22Rv1 (cell line): ENCODE data around the gene NPHP4.

Source experiments
- H3K27ac ChIP-seq: fragments of 450-650 bp; 2 replicates; pipeline ENCODE4 v1.5.1; 2017
- CTCF ChIP-seq: fragments of 450-650 bp; IDR thresholded peaks from 2 replicates; pipeline ENCODE4 v1.5.1; 2017; ENCODE audit warnings: mild to moderate bottlenecking
- ZFX ChIP-seq: fragments of 450-650 bp; IDR thresholded peaks from 2 replicates; pipeline ENCODE4 v1.6.1; 2017; ENCODE audit warnings: antibody characterized with exemption, borderline replicate concordance

Gene NPHP4

GRCh38 chr1:5983361-5984103 is 8.7 kb downstream of the NPHP4 start:
- no peak for TF ChIP-seq CTCF
- TF ChIP-seq ZFX = no peak

DNA sequence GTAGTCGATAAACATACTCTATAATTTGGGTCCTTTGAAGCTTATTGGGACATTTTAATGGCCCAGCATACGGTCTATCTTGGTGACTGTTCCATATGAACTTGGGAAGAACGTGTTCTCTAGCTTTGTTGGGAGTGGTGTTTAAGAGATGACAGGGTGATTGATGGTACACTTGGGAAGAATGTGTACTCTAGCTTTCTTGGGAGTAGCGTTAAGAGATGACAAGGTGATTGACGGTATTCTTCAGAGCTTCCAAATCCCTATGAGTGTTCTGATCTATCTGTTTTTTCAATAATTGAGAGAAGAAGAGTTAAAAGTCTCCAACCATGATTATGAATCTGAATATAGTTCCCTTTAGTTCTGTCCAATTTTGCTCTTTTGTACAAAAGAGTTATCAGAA is 9.4 kb downstream of the NPHP4 start:
- H3K27ac ChIP-seq = no peak overlapping the region
- TF ChIP-seq CTCF (no peak), ZFX (no peak)

More at GRCh38 chr1:5983361-5984103, 8.7 kb downstream of the NPHP4 start:
- no peak overlapping the region for H3K27ac ChIP-seq

- TF ChIP-seq CTCF (no peak), ZFX (no peak)
- H3K27ac ChIP-seq = no peak overlapping the region
These were observed 9.9 kb downstream of the NPHP4 start for GRCh38 chr1:5982276-5982675.

DNA sequence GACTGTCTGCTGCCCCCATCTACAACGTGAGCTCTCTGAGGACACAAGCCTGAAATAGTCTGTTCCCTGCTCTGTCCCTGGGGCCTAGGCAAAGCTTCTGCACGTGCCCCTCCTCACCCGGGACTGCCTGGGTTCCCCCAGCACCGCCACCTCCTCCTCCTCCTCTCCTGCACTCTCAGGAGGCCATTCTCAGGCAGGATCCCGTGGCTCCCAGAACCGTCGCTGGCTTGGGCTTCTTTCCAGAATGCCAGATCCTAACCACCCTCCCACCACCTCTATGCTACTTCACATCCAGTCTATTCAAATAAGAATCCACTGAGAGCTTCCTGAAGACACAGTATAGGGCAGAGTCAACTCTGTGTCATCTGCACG is 11.2 kb downstream of the NPHP4 start:
- no peak overlapping the region for H3K27ac ChIP-seq
- TF ChIP-seq CTCF = no peak
- TF ChIP-seq ZFX = no peak

DNA sequence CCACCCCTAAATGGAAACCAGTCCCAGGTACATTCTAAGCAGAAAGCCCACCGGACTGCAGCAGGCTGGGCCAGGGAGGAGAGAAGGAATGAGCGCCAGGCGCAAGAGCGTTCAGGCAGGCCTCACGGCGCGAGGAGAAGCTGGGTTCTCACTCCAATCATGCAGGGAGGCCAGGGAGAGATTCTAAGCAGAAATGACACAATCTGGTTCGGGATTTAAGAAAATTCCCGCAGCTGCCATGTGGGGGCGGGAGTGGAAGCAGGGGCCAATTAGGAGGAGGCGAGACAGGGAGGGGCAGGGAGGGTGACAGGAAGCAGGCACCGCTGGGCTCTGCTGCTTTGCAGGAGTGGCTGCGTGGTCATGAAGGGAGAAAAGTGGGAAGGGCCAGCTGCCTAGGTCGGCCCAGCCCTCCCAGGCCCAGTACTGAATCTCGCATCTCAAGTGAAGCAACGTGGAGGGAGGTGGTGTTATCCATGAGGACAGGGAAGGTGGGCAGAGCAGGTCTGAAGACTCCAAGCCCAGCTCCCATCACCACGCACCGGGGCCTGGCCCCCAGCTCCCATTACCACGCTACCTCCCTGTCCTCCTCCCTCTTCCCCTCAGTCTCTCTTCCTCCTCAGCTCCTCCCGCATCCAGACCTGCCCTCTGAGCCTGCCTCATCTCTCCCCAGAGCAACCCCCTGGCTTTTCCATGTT is 11.8 kb downstream of the NPHP4 start:
- no peak overlapping the region for H3K27ac ChIP-seq

DNA sequence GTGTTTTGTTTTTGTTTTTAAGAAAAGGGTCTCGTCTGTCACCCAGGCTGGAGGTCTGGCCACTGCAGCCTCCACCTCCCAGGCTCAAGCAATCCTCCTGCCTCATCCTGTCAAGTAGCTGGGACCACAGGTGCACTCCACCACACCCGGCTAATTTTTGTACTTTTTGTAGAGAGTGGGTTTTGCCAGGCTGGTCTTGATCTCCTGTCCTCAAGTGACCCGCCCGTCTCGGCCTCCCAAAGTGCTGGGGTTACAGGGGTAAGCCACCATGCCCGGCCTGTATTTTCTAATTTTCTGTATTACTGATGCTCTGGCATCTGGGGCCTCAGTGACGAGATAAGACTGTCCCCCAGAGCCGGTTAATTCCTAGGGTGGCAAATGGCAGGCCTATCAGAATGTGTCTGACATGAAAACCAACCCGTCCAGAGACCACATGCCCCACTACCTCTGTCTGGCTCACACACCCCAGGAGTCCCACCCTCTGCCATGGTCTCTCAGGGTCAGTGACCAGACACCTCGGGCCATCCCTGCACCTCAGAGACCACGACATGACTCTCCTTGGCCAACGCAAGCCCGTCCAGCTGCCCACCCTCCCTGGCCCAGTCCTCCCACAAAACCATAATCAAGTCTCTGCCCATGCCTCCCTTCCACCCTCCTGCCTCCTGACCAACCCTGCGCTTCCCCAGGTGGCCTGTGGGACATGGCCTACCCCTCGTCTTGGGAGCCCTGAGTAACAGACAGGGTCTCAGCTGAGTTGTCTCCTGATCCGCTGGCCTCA is 12.5 kb downstream of the NPHP4 start:
- TF ChIP-seq CTCF = no peak
- no peak for TF ChIP-seq ZFX
- H3K27ac ChIP-seq = no peak overlapping the region

More for the DNA sequence above, 11.8 kb downstream of the NPHP4 start:
- TF ChIP-seq ZFX = no peak
- TF ChIP-seq CTCF = peak; percentile 21; the same call in 1 of the 2 replicates

- TF ChIP-seq ZFX (no peak), CTCF (no peak)
- no peak overlapping the region for H3K27ac ChIP-seq
These were observed 13.8 kb downstream of the NPHP4 start for GRCh38 chr1:5978452-5978851.
